HL-60 (cell line): ENCODE measurements around the gene MCIDAS.

Experiments
- CTCF ChIP-seq: IDR thresholded peaks from one replicate; pipeline ENCODE4 v1.5.1; 2011; ENCODE audit warnings: low read length, control low read depth, inconsistent platforms; ENCODE audit not compliant: insufficient read depth
- POLR2AphosphoS5 ChIP-seq: IDR thresholded peaks from 2 replicates; pipeline ENCODE4 v1.6.1; 2012; ENCODE audit warnings: low read depth
- REST ChIP-seq: IDR thresholded peaks from 2 replicates; pipeline ENCODE4 v1.6.1; 2012; ENCODE audit warnings: low read depth; ENCODE audit not compliant: insufficient replicate concordance
- SPI1 ChIP-seq: IDR thresholded peaks from 2 replicates; pipeline ENCODE4 v1.6.1; 2012; ENCODE audit warnings: low read depth, mild to moderate bottlenecking, borderline replicate concordance

- peak; percentile 26 for TF ChIP-seq CTCF
- TF ChIP-seq POLR2AphosphoS5: no peak
- no peak for TF ChIP-seq SPI1
- no peak for TF ChIP-seq REST
These were observed 835 bp downstream of the MCIDAS start for GRCh38 chr5:55226027-55226933.
